HL-60/S4 (cell line): ENCODE measurements around the gene RPE65.
"Not testable (repeated sequence)": the region's sequence is repeated elsewhere in the genome, so short reads cannot be mapped to it uniquely, and the experiment has no call there.

ENCODE experiments used
- in situ Hi-C: fragments of 300-500 bp; cut with MboI; formaldehyde crosslinking; loops from 2 replicates; pipeline ENCODE4 v1.14.3; 2022; ENCODE audit warnings: low sequenced_read_pairs

Gene RPE65

GRCh38 chr1:68449901-68450300 lies at the start of gene RPE65:
Gene RPE65 (minus strand): TSS chr1:68449954. CDS start chr1:68449905, 49 bp downstream.
- in situ Hi-C loops: no loop called here

DNA sequence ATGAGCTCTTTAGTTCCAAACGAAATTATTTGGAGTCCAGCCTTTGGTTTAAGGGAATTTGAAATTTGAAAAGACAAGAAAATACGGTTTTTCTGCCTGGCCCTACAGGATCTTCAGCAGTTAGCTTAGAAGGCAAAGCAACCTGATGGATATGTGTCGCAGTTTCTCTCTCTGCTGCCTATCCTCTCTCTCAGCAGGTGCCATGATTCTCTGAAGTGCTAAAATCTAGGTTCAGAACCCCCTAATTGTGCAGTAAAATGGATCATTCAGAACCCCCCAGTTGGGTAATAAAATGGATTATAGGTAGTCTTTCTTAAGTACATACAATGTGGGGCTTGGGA lies 47.6 kb upstream of the RPE65 start:
- in situ Hi-C loops: no loop called here

GRCh38 chr1:68496680-68497357 lies 47.1 kb upstream of the RPE65 start, which contains the start of gene DEPDC1:
Gene DEPDC1 (minus strand): TSS chr1:68497082. CDS start chr1:68496999, 83 bp downstream.
- in situ Hi-C loops: no loop called here

- in situ Hi-C loops: no loop called here
Measured at GRCh38 chr1:68495968-68496679, 46.4 kb upstream of the RPE65 start.

- in situ Hi-C loops: no loop called here
Measured at GRCh38 chr1:68495532-68495931, 45.8 kb upstream of the RPE65 start.

DNA sequence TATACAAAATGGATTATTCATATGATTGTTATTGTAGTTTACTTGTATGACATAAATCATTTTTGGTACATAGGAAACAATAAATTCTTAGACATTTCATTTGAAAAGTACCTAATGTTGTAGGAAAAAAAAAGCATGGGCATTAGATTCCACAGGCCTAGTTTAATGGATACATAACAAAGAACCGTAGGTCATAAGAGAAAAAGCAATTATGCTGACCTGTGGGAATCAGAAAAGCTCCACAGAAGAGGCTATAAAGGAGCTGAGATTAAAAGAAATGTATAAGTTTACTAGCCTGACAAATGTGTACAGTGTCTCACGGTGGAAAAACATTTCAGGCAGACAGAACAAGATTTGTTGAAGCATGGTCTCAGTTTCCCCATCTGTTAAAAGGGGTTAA lies 43.4 kb upstream of the RPE65 start:
- in situ Hi-C loops: no loop called here

GRCh38 chr1:68492255-68492654 lies 42.5 kb upstream of the RPE65 start:
- in situ Hi-C loops: not testable (repeated sequence)

DNA sequence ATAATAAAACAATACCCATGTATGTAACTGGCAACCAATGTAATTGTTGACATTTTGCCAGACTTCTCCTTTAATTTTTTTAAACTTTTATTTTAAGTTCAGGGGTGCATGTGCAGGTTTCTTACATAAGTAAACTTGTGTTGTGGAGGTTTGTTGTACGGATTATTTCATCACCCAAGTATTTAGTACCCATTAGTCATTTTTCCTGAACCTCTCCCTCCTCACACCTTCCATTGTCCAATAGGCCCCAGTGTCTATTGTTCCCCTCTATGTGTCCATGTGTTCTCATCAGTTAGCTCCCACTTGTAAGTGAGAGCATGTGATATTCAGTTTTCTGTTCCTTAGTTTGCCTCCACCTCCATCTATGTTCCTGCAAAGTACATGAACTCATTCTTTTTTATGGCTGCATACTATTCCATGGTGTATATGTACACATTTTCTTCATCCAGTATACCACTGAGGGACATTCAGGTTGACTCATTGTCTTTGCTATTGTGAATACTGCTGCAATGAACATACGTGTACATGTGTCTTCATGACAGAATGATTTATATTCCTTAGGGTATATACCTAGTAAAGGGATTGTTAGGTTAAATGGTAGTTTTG lies 40.4 kb upstream of the RPE65 start:
- in situ Hi-C loops: no loop called here

DNA sequence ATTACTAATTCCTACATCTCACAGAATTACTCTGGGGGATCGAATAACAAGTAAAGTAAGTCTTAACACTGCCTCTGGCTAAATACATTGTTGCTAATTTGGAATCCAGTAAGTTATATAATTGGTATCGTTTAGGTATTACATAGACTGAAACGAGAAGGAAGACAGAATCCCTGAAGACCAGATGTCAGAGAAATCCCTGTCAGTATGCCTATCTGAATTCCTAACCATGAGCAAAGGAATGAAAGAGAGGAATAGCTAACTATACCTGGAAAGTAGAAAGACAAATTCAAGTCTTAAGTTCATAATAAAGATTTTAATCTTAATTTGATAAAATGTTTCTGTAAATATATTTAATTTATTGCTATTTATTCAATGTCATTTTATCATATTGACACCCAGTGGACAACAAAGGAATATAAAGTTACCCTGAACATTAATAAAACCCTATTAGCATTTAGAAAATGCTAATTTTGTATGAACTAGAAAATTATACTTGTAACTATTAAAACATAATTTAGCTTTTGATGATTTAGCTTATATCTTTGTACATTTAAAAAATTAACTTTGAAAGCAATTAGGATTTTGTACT lies 35.8 kb upstream of the RPE65 start:
- in situ Hi-C loops: no loop called here

GRCh38 chr1:68484618-68485017 lies 34.9 kb upstream of the RPE65 start:
- in situ Hi-C loops: no loop called here

- in situ Hi-C loops: no loop called here
Measured at GRCh38 chr1:68481041-68481440, 31.3 kb upstream of the RPE65 start.

GRCh38 chr1:68479501-68479900 lies 29.7 kb upstream of the RPE65 start:
- in situ Hi-C loops: no loop called here

DNA sequence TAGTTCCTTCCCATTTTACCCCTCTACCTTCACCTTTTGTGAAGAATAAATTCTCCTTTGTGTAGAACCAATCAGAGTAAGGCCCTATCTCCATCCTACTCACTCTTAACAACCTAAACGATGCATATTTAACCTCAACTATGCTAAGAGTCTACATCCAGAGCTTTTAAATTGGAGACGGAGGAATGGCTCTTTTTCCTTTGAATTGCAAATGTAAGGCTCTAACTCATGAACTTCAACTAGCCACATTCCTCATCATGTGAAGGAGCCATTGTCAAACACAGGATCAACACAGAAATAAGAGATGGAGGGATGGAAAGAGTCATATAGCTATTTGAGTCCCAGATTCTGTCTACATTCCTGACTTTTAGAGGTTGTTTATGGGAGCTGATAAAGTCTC lies 28.9 kb upstream of the RPE65 start:
- in situ Hi-C loops: no loop called here

DNA sequence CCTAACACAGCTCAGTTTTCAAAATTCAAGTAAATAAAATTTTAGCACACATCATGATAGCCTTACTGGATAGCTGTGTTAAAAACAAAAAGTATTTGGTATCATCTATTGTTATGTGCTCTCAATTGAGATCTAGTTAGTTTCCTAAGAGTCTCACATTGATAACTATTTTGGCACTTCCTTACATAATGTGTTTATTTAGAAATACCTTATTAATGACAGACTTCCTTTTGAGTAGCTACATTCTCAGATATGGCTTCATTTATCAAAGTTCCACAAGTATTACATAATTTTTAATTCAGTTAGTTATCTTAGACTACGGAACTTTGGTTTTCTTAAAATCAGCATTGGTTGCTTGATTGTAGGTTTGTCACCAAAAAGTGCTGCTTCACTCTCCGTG lies 26.9 kb upstream of the RPE65 start:
- in situ Hi-C loops: not testable (repeated sequence)

DNA sequence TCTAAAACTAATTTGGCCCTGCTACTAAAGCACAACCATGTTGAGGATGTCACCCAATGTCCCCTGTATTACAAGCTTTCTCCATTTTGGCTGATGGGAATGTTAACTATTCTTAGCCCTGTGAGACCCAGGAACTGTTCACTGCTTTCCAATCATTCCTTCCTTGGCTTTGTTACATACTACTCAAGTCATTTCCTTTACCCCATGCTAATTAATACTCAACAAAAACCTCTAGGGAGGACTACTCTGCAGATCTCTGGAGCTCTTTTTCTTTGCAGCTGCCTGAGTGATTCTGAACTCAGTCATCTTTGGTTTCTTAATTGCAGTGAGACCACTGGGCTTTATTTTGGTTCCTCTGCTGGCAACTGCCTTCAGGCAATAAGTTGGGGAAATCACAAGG lies 23.3 kb upstream of the RPE65 start:
- in situ Hi-C loops: no loop called here

- in situ Hi-C loops: no loop called here
Measured at GRCh38 chr1:68470388-68470970, 20.7 kb upstream of the RPE65 start.

- in situ Hi-C loops: no loop called here
Measured at GRCh38 chr1:68464891-68465290, 15.1 kb upstream of the RPE65 start.

GRCh38 chr1:68460935-68461334 lies 11.2 kb upstream of the RPE65 start:
- in situ Hi-C loops: no loop called here

DNA sequence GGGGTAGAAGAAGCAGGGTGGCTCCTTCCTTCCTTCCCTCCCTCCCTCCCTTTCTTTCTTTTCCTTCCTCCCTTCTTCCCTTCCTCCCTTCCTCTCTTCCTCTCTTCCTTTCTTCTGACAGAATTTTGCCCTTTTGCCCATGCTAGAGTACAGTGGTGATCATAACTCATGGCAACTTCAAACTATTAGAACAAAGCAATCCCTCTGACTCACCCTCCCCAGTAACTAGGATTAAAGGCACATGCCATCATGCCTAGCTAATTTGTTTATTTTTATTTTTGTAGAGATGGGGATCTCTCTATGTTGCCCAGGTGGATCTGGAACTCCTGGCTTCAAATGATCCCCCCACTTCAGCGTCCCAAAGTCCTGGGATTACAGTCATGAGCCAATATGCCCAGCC lies 10.0 kb upstream of the RPE65 start:
- in situ Hi-C loops: no loop called here

GRCh38 chr1:68459091-68459490 lies 9.3 kb upstream of the RPE65 start:
- in situ Hi-C loops: no loop called here

- in situ Hi-C loops: no loop called here
Measured at GRCh38 chr1:68456202-68456601, 6.4 kb upstream of the RPE65 start.
